Suprapubic skin (tissue), 4 donors: Measurements from ENCODE around the gene OR10A6. TPM values are rescaled to one million over a fixed set of nuclear protein-coding genes. Genes with fewer than 3 reads are reported as not detected.

Experiments used
- DNase-seq, 2 donors: peaks; one replicate each; pipeline ENCODE4 v3.0.0-alpha.2; 2019; ENCODE audit warnings: low spot score in 2 of 2
- H3K27ac ChIP-seq: fragments of 200-600 bp; sonication (generic); one replicate; pipeline ENCODE4 v1.5.1; 2019
- H3K27me3 ChIP-seq: fragments of 200-600 bp; sonication (generic); one replicate; pipeline ENCODE4 v1.5.1; 2019
- H3K36me3 ChIP-seq: fragments of 200-600 bp; sonication (generic); one replicate; pipeline ENCODE4 v1.5.1; 2019
- H3K4me1 ChIP-seq: fragments of 200-600 bp; sonication (generic); one replicate; pipeline ENCODE4 v1.5.1; 2019
- H3K4me3 ChIP-seq: fragments of 200-600 bp; sonication (generic); one replicate; pipeline ENCODE4 v1.5.1; 2019; ENCODE audit warnings: mild to moderate bottlenecking
- H3K9me3 ChIP-seq: fragments of 200-600 bp; sonication (generic); one replicate; pipeline ENCODE4 v1.5.1; 2019
- CTCF ChIP-seq, 2 donors: fragments of 200-600 bp in 1 of 2; fragments of 450-650 bp in 1 of 2; sonication (generic) in 1 of 2; IDR thresholded peaks; one replicate each; pipeline ENCODE4 v1.5.1; 2016 to 2019; ENCODE audit warnings: antibody characterized with exemption in 2 of 2, mild to moderate bottlenecking in 1 of 2, moderate library complexity in 1 of 2
- EP300 ChIP-seq: sonication (generic); formaldehyde crosslinking; IDR thresholded peaks from one replicate; pipeline ENCODE4 v1.6.1; 2017; ENCODE audit warnings: antibody characterized with exemption
- POLR2A ChIP-seq, 2 donors: fragments of 450-650 bp; IDR thresholded peaks; one replicate each; pipeline ENCODE4 v1.6.1; 2017; ENCODE audit warnings: antibody characterized with exemption in 2 of 2, mild to moderate bottlenecking in 2 of 2, moderate library complexity in 2 of 2
- POLR2AphosphoS5 ChIP-seq, 3 donors: sonication (generic); formaldehyde crosslinking; IDR thresholded peaks; one replicate each; pipeline ENCODE4 v1.6.1; 2017; ENCODE audit warnings: antibody characterized with exemption in 3 of 3
- WGBS: methylation state at CpG from one replicate; pipeline ENCODE4 v1.1.5; 2018; 5-methylcytosine and 5-hydroxymethylcytosine counted together
- total RNA-seq, 4 donors: library from RNA; depleted of rRNA; stranded (reverse); fragments of >200 nt; gene quantifications; one replicate each; pipeline ENCODE4 v1.1.0, GENCODE V29; 2016

OR10A6 gene
- total RNA-seq = under 1 TPM in 1 of 4 donors, not detected in 3; 0.08 TPM

- H3K4me3 ChIP-seq = no peak within 1 kb of the TSS
- TF ChIP-seq EP300 (no peak), CTCF (IDR thresholded peaks at IDR 0.05) (no peak), POLR2A (IDR thresholded peaks at IDR 0.05) (no peak), POLR2AphosphoS5 (IDR thresholded peaks at IDR 0.05) (no peak)
- H3K36me3 ChIP-seq = no peaks in the 10 kb centered on the region
- H3K9me3 ChIP-seq = no peaks in the 10 kb centered on the region
- DNase-seq = no peak
- H3K4me1 ChIP-seq = no peaks in the 10 kb centered on the region
- 76% methylated on average over 4 of the region's 4 CpGs for WGBS
- no peak within 1 kb of the TSS for H3K27ac ChIP-seq
- H3K27me3 ChIP-seq = no peaks in the 10 kb centered on the region
Measured at GRCh38 chr11:7931168-7931567, at the start of gene OR10A6. OR10A6 (minus strand) TSS chr11:7931268; CDS start chr11:7928662, 2,606 bp downstream.

GRCh38 chr11:7977232-7977917, 46.3 kb upstream of the OR10A6 start:
- no peaks in the 10 kb centered on the region for H3K4me1 ChIP-seq
- H3K27me3 ChIP-seq = no peaks in the 10 kb centered on the region
- DNase-seq = no peak
- TF ChIP-seq CTCF (IDR thresholded peaks at IDR 0.05) (no peak), POLR2A (IDR thresholded peaks at IDR 0.05) (no peak)
- no peak overlapping the region for H3K27ac ChIP-seq
- 35% methylated on average over 5 of the region's 5 CpGs for WGBS
- H3K9me3 ChIP-seq = no peaks in the 10 kb centered on the region
- H3K36me3 ChIP-seq = no peaks in the 10 kb centered on the region
- no peak overlapping the region for H3K4me3 ChIP-seq

- TF ChIP-seq EP300 = no peak
- no peak for TF ChIP-seq POLR2A (IDR thresholded peaks at IDR 0.05)
- H3K27ac ChIP-seq = no peak overlapping the region
- no peaks in the 10 kb centered on the region for H3K4me1 ChIP-seq
- WGBS = 84% methylated on average over 2 of the region's 2 CpGs
- no peak overlapping the region for H3K4me3 ChIP-seq
- no peaks in the 10 kb centered on the region for H3K27me3 ChIP-seq
- DNase-seq = no peak
- H3K36me3 ChIP-seq = no peaks in the 10 kb centered on the region
- no peaks in the 10 kb centered on the region for H3K9me3 ChIP-seq
Measured at GRCh38 chr11:7974668-7975067, 43.6 kb upstream of the OR10A6 start.

- H3K4me1 ChIP-seq = no peaks in the 10 kb centered on the region
- H3K4me3 ChIP-seq = no peak overlapping the region
- H3K27ac ChIP-seq = no peak overlapping the region
- H3K27me3 ChIP-seq = no peaks in the 10 kb centered on the region
- no peaks in the 10 kb centered on the region for H3K36me3 ChIP-seq
- 80% methylated on average over 5 of the region's 5 CpGs for WGBS
- H3K9me3 ChIP-seq = no peaks in the 10 kb centered on the region
- DNase-seq = no peak
- TF ChIP-seq POLR2A (IDR thresholded peaks at IDR 0.05) = no peak
Measured at GRCh38 chr11:7973011-7973410, 41.9 kb upstream of the OR10A6 start.

GRCh38 chr11:7971846-7972245, 40.8 kb upstream of the OR10A6 start:
- DNase-seq = no peak
- TF ChIP-seq CTCF (IDR thresholded peaks at IDR 0.05) (no peak), POLR2AphosphoS5 (IDR thresholded peaks at IDR 0.05) (no peak), EP300 (no peak), POLR2A (IDR thresholded peaks at IDR 0.05) (no peak)
- no peak overlapping the region for H3K4me3 ChIP-seq
- H3K27ac ChIP-seq = no peak overlapping the region
- no peaks in the 10 kb centered on the region for H3K36me3 ChIP-seq
- H3K27me3 ChIP-seq = no peaks in the 10 kb centered on the region
- H3K4me1 ChIP-seq = no peaks in the 10 kb centered on the region
- H3K9me3 ChIP-seq = no peaks in the 10 kb centered on the region

GRCh38 chr11:7969756-7970646, 38.9 kb upstream of the OR10A6 start:
- Histone ChIP-seq H3K4me1 (no peaks in the 10 kb centered on the region), H3K36me3 (no peaks in the 10 kb centered on the region), H3K27ac (no peak overlapping the region), H3K27me3 (no peaks in the 10 kb centered on the region), H3K9me3 (no peaks in the 10 kb centered on the region), H3K4me3 (no peak overlapping the region)
- TF ChIP-seq POLR2AphosphoS5 (IDR thresholded peaks at IDR 0.05) = no peak
- no peak for TF ChIP-seq POLR2A (IDR thresholded peaks at IDR 0.05)
- no peak for TF ChIP-seq EP300
- no peak for TF ChIP-seq CTCF (IDR thresholded peaks at IDR 0.05)
- DNase-seq = no peak
- 74% methylated on average over 3 of the region's 3 CpGs for WGBS
